Mucosa of rectum (tissue), 2 donors: ENCODE data around the gene GMNN.

Source experiments
- H3K27ac ChIP-seq, 2 donors: one replicate each; pipeline ENCODE4 v1.7.0; 2013; ENCODE audit warnings: inconsistent platforms in 2 of 2, low read depth in 2 of 2, low read length in 2 of 2
- H3K27me3 ChIP-seq, 2 donors: one replicate each; pipeline ENCODE4 v1.7.0; 2013; ENCODE audit warnings: low read length in 2 of 2; ENCODE audit not compliant: control insufficient read depth in 2 of 2, insufficient read depth in 2 of 2
- H3K36me3 ChIP-seq, 2 donors: one replicate each; pipeline ENCODE4 v1.7.0; 2013; ENCODE audit warnings: low read length in 2 of 2; ENCODE audit not compliant: control insufficient read depth in 2 of 2, insufficient read depth in 2 of 2
- H3K4me1 ChIP-seq, 2 donors: one replicate each; pipeline ENCODE4 v1.7.0; 2013; ENCODE audit warnings: low read length in 2 of 2, mild to moderate bottlenecking in 1 of 2; ENCODE audit not compliant: control insufficient read depth in 2 of 2, insufficient read depth in 2 of 2
- H3K4me3 ChIP-seq, 2 donors: one replicate each; pipeline ENCODE4 v1.7.0; 2013; ENCODE audit warnings: low read length in 2 of 2
- H3K9ac ChIP-seq, 2 donors: one replicate each; pipeline ENCODE4 v1.7.0; 2013; ENCODE audit warnings: low read length in 2 of 2, low read depth in 1 of 2, mild to moderate bottlenecking in 1 of 2
- H3K9me3 ChIP-seq, 2 donors: one replicate each; pipeline ENCODE4 v1.7.0; 2013; ENCODE audit warnings: low read length in 2 of 2; ENCODE audit not compliant: control insufficient read depth in 2 of 2
- donor health status: healthy.
- donor health status: Normal muscosa, but diverticular disease.

The GMNN gene

DNA sequence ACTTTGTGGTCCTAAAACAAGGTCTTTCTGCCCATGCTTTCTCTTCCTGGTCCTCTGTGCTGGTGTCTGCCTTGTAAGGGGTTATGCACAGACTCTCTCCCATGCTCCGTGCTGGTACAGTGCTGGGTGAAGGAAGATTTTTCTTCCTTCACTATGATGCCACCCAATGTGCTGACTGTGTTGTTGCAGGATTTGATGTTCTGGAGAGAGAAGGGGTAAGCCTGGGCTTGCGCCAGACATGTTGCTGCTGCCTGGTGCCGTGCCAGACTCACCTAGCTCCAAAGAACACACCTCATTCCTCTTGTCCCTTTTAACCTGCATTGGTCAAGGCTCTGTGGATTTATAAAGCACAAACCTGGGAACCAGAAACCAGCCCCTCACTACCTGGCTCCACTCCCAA lies 52.4 kb downstream of the GMNN start:
- no peak overlapping the region for H3K9ac ChIP-seq
- no peak overlapping the region for H3K4me3 ChIP-seq
- no peaks in the 10 kb centered on the region for H3K27me3 ChIP-seq
- H3K27ac ChIP-seq, result no peak overlapping the region
- no peaks in the 10 kb centered on the region for H3K4me1 ChIP-seq
- no peaks in the 10 kb centered on the region for H3K36me3 ChIP-seq
- no peaks in the 10 kb centered on the region for H3K9me3 ChIP-seq

DNA sequence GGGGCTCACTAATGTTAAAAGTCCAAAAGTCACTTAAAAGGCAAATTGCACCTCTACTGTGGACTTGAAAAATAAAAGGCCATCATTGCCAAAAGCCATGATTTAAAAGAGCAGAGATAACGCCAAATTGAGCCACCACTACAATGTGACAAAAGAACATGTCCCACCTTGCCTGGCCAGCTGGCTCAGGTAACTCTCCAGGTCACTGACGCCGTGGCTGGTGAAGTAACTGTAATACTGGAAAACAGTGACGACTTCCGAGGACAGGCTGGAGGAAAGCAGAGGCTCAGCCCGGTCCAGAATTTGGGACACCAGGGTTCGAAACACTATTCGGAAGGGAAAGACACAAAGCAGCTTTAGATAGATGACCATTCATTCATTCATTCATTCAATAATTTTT lies 53.2 kb downstream of the GMNN start:
- Histone ChIP-seq H3K27me3 (no peaks in the 10 kb centered on the region), H3K27ac (no peak overlapping the region), H3K9me3 (no peaks in the 10 kb centered on the region), H3K4me1 (no peaks in the 10 kb centered on the region), H3K36me3 (no peaks in the 10 kb centered on the region), H3K9ac (no peak overlapping the region), H3K4me3 (no peak overlapping the region)

DNA sequence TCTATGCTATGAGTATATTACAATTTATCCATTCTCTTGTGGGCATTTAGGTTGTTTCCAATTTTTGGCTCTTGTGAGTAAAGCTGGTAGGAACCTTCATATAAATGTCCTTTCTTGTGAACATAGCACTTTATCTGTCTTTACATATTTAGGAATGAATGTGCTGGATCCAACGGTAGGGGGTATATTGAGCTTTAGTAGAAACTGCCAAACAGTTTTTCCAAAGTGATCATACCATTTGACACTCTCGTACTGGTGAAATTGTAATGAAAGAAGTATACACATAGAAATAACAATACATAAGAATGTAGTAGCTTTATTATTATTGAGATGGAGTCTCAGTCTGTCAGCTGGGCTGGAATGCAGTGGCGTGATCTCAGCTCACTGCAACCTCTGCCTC lies 54.9 kb downstream of the GMNN start:
- Histone ChIP-seq H3K36me3 (no peaks in the 10 kb centered on the region), H3K27ac (no peak overlapping the region), H3K4me1 (no peaks in the 10 kb centered on the region), H3K9me3 (no peaks in the 10 kb centered on the region), H3K4me3 (no peak overlapping the region), H3K9ac (no peak overlapping the region), H3K27me3 (no peaks in the 10 kb centered on the region)

DNA sequence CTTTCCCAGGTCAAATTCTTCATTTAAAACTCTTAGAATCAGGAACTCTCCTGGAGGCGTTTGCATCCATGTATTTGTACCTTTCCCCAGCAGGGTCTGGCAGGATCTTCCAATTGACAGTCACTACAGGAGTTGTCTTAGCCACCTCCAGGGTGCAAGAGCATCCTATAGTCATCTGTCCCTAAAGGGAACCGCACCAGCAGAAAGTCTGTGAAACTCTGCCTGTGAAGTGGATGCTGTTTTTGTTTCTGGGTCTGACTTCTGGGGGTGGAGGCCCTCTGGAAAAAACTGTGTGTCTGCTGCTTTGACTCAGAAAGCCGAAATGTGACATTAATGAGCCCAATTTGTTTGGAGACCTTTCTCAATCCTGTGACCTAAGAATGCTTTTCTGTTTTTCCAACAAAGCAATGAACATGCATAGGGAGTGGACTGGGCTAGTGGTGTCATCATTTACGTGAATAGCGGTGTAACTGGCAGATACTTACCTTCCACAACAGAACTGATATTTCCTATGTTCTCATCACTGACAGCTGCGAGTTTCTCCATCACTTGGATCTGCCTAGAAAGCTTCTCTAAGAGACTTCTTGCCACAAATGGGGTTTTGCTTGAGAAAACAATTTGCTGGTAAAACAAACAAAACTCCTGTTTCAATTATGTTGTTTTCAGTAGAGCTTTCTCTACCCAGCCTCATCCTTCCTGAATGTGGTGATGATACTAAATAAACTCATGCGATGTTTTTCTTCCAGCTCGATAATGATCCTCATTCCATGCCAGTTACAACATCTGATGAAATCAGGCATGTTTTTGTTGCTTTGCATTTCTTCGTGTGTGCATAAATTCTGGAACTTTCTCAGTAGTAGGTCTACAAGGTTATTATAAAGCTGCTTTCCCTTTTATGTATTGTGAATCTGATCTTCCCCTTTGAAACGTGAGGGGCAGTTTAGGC lies 57.3 kb downstream of the GMNN start:
- no peaks in the 10 kb centered on the region for H3K4me1 ChIP-seq
- H3K9ac ChIP-seq, result no peak overlapping the region
- H3K36me3 ChIP-seq, result no peaks in the 10 kb centered on the region
- H3K4me3 ChIP-seq, result no peak overlapping the region
- no peaks in the 10 kb centered on the region for H3K9me3 ChIP-seq
- H3K27ac ChIP-seq, result no peak overlapping the region
- H3K27me3 ChIP-seq, result no peaks in the 10 kb centered on the region

DNA sequence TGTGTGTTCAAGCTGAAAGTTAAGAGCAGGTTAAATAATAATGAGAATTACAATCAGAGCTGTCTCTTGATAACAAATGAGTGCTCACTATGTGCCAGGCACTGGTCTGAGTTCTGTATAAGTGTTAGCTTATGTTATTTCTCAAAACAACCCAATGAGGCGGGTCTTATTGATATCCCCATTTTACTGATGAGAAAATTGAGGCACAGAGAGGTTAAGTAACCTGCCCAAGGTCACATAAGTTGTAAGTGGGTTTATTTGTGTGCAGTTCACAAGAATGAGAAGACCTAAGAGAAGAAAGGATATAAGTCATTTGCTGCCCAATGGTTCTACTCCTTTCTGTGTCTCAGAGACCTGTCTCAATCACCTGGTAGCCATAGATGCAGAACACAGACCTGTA lies 58.1 kb downstream of the GMNN start:
- Histone ChIP-seq H3K36me3 (no peaks in the 10 kb centered on the region), H3K27ac (no peak overlapping the region)

DNA sequence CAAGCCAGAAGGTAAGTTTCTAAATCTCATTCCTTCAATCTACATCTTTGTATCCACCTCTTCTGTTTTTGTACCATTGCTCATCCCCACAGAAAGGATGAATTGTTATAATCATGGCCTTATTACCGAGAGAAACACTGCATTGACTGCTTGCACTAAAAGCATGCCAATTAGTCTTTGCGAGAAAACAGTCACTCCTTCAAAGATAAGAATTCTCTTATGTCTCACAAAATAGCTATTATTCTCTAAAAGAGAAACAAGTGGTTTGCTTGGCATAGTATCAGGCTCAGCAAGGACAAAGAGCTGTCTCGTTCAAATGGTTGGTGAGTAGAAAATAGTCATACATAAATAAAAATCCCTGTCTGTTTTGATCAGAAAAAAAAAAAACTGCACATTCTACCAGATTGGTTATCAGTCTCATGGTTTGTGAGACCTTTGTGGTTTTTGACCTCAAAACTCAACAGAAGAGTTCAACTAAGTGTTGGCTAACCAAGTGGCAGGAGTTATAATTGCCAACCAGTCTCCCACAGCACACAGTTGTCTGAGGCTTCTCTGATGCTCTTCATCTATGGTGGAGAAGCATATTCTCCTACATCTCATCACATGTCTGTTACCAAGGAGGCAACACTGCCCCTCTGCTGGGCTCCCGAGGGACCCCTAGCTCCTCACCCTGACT lies 59.1 kb downstream of the GMNN start:
- Histone ChIP-seq H3K9me3 (no peaks in the 10 kb centered on the region), H3K27ac (no peak overlapping the region), H3K4me1 (no peaks in the 10 kb centered on the region), H3K4me3 (no peak overlapping the region), H3K9ac (no peak overlapping the region), H3K36me3 (no peaks in the 10 kb centered on the region), H3K27me3 (no peaks in the 10 kb centered on the region)

More for the DNA sequence above, 58.1 kb downstream of the GMNN start:
- Histone ChIP-seq H3K27me3 (no peaks in the 10 kb centered on the region), H3K9ac (no peak overlapping the region), H3K9me3 (no peaks in the 10 kb centered on the region), H3K4me3 (no peak overlapping the region), H3K4me1 (no peaks in the 10 kb centered on the region)
